H9 (cell line): ENCODE measurements around the gene SPIB. TPM values are rescaled to one million over a fixed set of nuclear protein-coding genes. Genes with fewer than 3 reads are reported as not detected.

Experiments used
- DNase-seq: peaks from one replicate; pipeline ENCODE4 v3.0.0-alpha.2; 2017
- H2AFZ ChIP-seq: one replicate; pipeline ENCODE4 v1.6.1; 2013; ENCODE audit warnings: mild to moderate bottlenecking, low read length, control low read depth, moderate library complexity
- H2AK5ac ChIP-seq: 2 replicates; pipeline ENCODE4 v1.6.1; 2013; ENCODE audit warnings: low read length, control low read depth, mixed read lengths; ENCODE audit not compliant: insufficient read length
- H2BK120ac ChIP-seq: one replicate; pipeline ENCODE4 v1.6.1; 2013; ENCODE audit warnings: low read depth, mild to moderate bottlenecking, low read length, control low read depth, inconsistent platforms; ENCODE audit not compliant: poor library complexity, severe bottlenecking
- H2BK12ac ChIP-seq: 2 replicates; pipeline ENCODE4 v1.6.1; 2013; ENCODE audit warnings: low read length, control low read depth, mixed read lengths, low read depth; ENCODE audit not compliant: insufficient read length
- H2BK15ac ChIP-seq: 2 replicates; pipeline ENCODE4 v1.6.1; 2013; ENCODE audit warnings: low read depth, low read length, control low read depth
- H2BK20ac ChIP-seq: one replicate; pipeline ENCODE4 v1.6.1; 2013; ENCODE audit warnings: low read depth, mild to moderate bottlenecking, low read length, control low read depth, inconsistent platforms; ENCODE audit not compliant: poor library complexity, severe bottlenecking
- H2BK5ac ChIP-seq: 2 replicates; pipeline ENCODE4 v1.6.1; 2013; ENCODE audit warnings: low read length, control low read depth, mixed read lengths; ENCODE audit not compliant: insufficient read length
- H3K14ac ChIP-seq: 2 replicates; pipeline ENCODE4 v1.6.1; 2013; ENCODE audit warnings: low read length, control low read depth; ENCODE audit not compliant: insufficient read depth
- H3K18ac ChIP-seq: 2 replicates; pipeline ENCODE4 v1.6.1; 2013; ENCODE audit warnings: low read depth, mild to moderate bottlenecking, mixed read lengths, low read length, control low read depth; ENCODE audit not compliant: insufficient read length
- H3K23ac ChIP-seq: 2 replicates; pipeline ENCODE4 v1.6.1; 2013; ENCODE audit warnings: low read length, control low read depth, mixed read lengths, low read depth; ENCODE audit not compliant: insufficient read length
- H3K23me2 ChIP-seq: 2 replicates; pipeline ENCODE4 v1.6.1; 2013; ENCODE audit warnings: low read depth, mild to moderate bottlenecking, mixed read lengths, low read length, control low read depth; ENCODE audit not compliant: insufficient read length, poor library complexity, severe bottlenecking
- H3K27ac ChIP-seq: 2 replicates; pipeline ENCODE4 v1.5.1; 2013; ENCODE audit warnings: low read length, control low read depth, mixed read lengths, low read depth; ENCODE audit not compliant: insufficient read length
- H3K27me3 ChIP-seq: 2 replicates; pipeline ENCODE4 v1.6.1; 2013; ENCODE audit warnings: low read length, control low read depth, inconsistent platforms; ENCODE audit not compliant: insufficient read depth
- H3K4ac ChIP-seq: 2 replicates; pipeline ENCODE4 v1.6.1; 2013; ENCODE audit warnings: low read depth, mild to moderate bottlenecking, control low read depth, inconsistent platforms, low read length, moderate library complexity
- H3K4me1 ChIP-seq: 2 replicates; pipeline ENCODE4 v1.6.1; 2013; ENCODE audit warnings: low read length, control low read depth, inconsistent platforms; ENCODE audit not compliant: insufficient read depth
- H3K4me2 ChIP-seq: 2 replicates; pipeline ENCODE4 v1.6.1; 2013; ENCODE audit warnings: low read length, control low read depth, mixed read lengths; ENCODE audit not compliant: insufficient read length, insufficient read depth
- H3K56ac ChIP-seq: 2 replicates; pipeline ENCODE4 v1.6.1; 2013; ENCODE audit warnings: low read depth, mild to moderate bottlenecking, mixed read lengths, low read length, control low read depth; ENCODE audit not compliant: insufficient read length
- H3K79me1 ChIP-seq: 2 replicates; pipeline ENCODE4 v1.6.1; 2013; ENCODE audit warnings: low read depth, mild to moderate bottlenecking, moderate library complexity, low read length, control low read depth, inconsistent platforms; ENCODE audit not compliant: insufficient read depth, poor library complexity, severe bottlenecking
- H3K79me2 ChIP-seq: 2 replicates; pipeline ENCODE4 v1.6.1; 2013; ENCODE audit warnings: low read length, control low read depth, inconsistent platforms; ENCODE audit not compliant: insufficient read depth
- H3K9ac ChIP-seq: 2 replicates; pipeline ENCODE4 v1.6.1; 2013; ENCODE audit warnings: low read length, control low read depth, mixed read lengths; ENCODE audit not compliant: insufficient read length; ENCODE audit errors: extremely low read depth
- H3K9me3 ChIP-seq: one replicate; pipeline ENCODE4 v1.6.1; 2013; ENCODE audit warnings: low read depth, low read length, inconsistent platforms; ENCODE audit not compliant: control insufficient read depth
- H3T11ph ChIP-seq: one replicate; pipeline ENCODE4 v1.6.1; 2013; ENCODE audit warnings: mild to moderate bottlenecking, low read length, control low read depth, inconsistent platforms
- H4K20me1 ChIP-seq: one replicate; pipeline ENCODE4 v1.6.1; 2013; ENCODE audit not compliant: control insufficient read depth, insufficient read length, insufficient read depth
- H4K5ac ChIP-seq: 2 replicates; pipeline ENCODE4 v1.6.1; 2013; ENCODE audit warnings: low read depth, mild to moderate bottlenecking, mixed read lengths, low read length, control low read depth; ENCODE audit not compliant: insufficient read length
- H4K8ac ChIP-seq: replicated peaks from 2 replicates; pipeline ENCODE4 v1.6.1; 2013; ENCODE audit warnings: low read length, control low read depth, mixed read lengths, low read depth; ENCODE audit not compliant: insufficient read length
- H4K91ac ChIP-seq: 2 replicates; pipeline ENCODE4 v1.6.1; 2013; ENCODE audit warnings: low read depth, mild to moderate bottlenecking, moderate library complexity, mixed read lengths, low read length, control low read depth; ENCODE audit not compliant: insufficient read length
- H3K27ac Mint-ChIP-seq, 3 experiments: 2 replicates in 2 of 3; 3 replicates in 1 of 3; pipeline ENCODE4 v1.8.0; 2020 to 2021; ENCODE audit warnings: mixed read lengths in 3 of 3, mild to moderate bottlenecking in 1 of 3, moderate library complexity in 1 of 3
- H3K27me3 Mint-ChIP-seq: 2 replicates; pipeline ENCODE4 v1.8.0; 2021; ENCODE audit warnings: low read depth, mild to moderate bottlenecking, moderate library complexity, mixed read lengths
- H3K36me3 Mint-ChIP-seq, 3 experiments: 2 replicates in 2 of 3; 3 replicates in 1 of 3; pipeline ENCODE4 v1.8.0; 2020 to 2021; ENCODE audit warnings: low read depth in 3 of 3, mixed read lengths in 3 of 3; ENCODE audit not compliant: insufficient read depth in 1 of 3
- H3K4me1 Mint-ChIP-seq, 2 experiments: 2 replicates each; pipeline ENCODE4 v1.8.0; 2020; ENCODE audit warnings: mixed read lengths in 2 of 2
- H3K4me3 Mint-ChIP-seq, 2 experiments: 2 replicates in 1 of 2; 3 replicates in 1 of 2; pipeline ENCODE4 v1.8.0; 2020 to 2021; ENCODE audit warnings: mild to moderate bottlenecking in 2 of 2, mixed read lengths in 2 of 2, moderate library complexity in 1 of 2
- H3K9me3 Mint-ChIP-seq, 2 experiments: 2 replicates in 1 of 2; 3 replicates in 1 of 2; pipeline ENCODE4 v1.8.0; 2020; ENCODE audit warnings: mild to moderate bottlenecking in 2 of 2, mixed read lengths in 2 of 2, moderate library complexity in 1 of 2
- CTCF ChIP-seq: fragments of 200-600 bp; sonication (generic); conservative IDR thresholded peaks from 3 replicates; pipeline ENCODE4 v1.8.0; 2021; ENCODE audit warnings: antibody characterized with exemption, mild to moderate bottlenecking
- whole genome bisulfite sequencing: extraction: QIAGEN DNeasy Blood & Tissue Kit; methylation state at CpG from one replicate; pipeline ENCODE4 v1.1.7; 2013; ENCODE audit warnings: missing lambda C conversion rate, low lambda C conversion rate, mixed read lengths; ENCODE audit not compliant: insufficient read length; ENCODE audit errors: extremely low coverage; 5-methylcytosine and 5-hydroxymethylcytosine counted together
- total RNA-seq: library from RNA; stranded (reverse); gene quantifications from 2 replicates; pipeline ENCODE4 v1.2.1, GENCODE V29; 2021

The SPIB gene
- total RNA-seq, 1 experiment from 2014 or later, result 33.3 TPM

DNA sequence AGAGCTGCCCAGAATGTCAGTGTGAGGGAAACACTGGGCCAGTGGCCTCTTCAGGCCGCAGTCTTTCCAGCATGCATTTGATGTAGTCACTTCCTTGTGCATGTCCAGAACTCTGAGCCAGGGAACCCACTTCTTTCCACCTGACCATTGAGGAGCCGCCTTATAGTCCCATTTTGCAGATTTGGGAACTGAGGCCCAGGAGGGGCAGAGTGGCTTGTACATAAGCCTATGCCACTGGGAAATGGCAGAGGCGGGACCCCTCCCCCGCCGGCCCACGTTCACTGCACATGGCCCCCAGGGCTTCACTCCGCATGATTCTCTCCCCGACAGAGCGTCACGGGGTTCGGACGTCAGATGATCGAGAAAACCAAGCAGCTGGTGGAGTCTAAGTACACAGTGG, 5.6 kb upstream of the SPIB start:
- peaks cover 4 to 9% of the 10 kb centered on the region in 2 experiments; a peak in 3 of 4 replicates for H3K4me1 Mint-ChIP-seq
- H3K4me1 ChIP-seq, result no peaks in the 10 kb centered on the region
- H4K20me1 ChIP-seq, result no peaks in the 10 kb centered on the region
- no peaks in the 10 kb centered on the region for H3K9me3 ChIP-seq
- H3K18ac ChIP-seq, result no peak overlapping the region
- DNase-seq, result no peak
- peaks cover 30 to 57% (median 46%) of the 10 kb centered on the region in 3 experiments for H3K36me3 Mint-ChIP-seq
- no peaks in the 10 kb centered on the region for H3K23me2 ChIP-seq
- no peak overlapping the region for H3K4me3 Mint-ChIP-seq
- no peaks in the 10 kb centered on the region for H3K79me2 ChIP-seq
- no peak overlapping the region for H3K27ac Mint-ChIP-seq
- no peak overlapping the region for H3T11ph ChIP-seq
- no peak overlapping the region for H2BK20ac ChIP-seq
- H3K9ac ChIP-seq, result no peak overlapping the region
- H3K14ac ChIP-seq, result no peak overlapping the region
- H2BK15ac ChIP-seq, result no peak overlapping the region
- H3K4ac ChIP-seq, result no peak overlapping the region
- H2BK120ac ChIP-seq, result no peak overlapping the region
- H4K8ac ChIP-seq, result no peak overlapping the region
- H3K23ac ChIP-seq, result no peak overlapping the region
- no peak overlapping the region for H4K91ac ChIP-seq
- no peak overlapping the region for H4K5ac ChIP-seq
- no CpG with 5 or more reads among the region's 13 CpGs for WGBS
- H2AK5ac ChIP-seq, result no peak overlapping the region
- H3K27me3 ChIP-seq, result no peaks in the 10 kb centered on the region
- no peak overlapping the region for H2AFZ ChIP-seq
- H3K27ac ChIP-seq, result no peak overlapping the region
- H3K4me2 ChIP-seq, result no peak overlapping the region
- H3K9me3 Mint-ChIP-seq, result peaks cover 0 to 2% of the 10 kb centered on the region in 2 experiments; a peak in 1 of 5 replicates
- no peaks in the 10 kb centered on the region; the same call in 1 of the 2 replicates for H3K27me3 Mint-ChIP-seq
- H2BK5ac ChIP-seq, result no peak overlapping the region
- no peak for TF ChIP-seq CTCF
- H3K56ac ChIP-seq, result no peak overlapping the region
- no peaks in the 10 kb centered on the region for H3K79me1 ChIP-seq
- no peak overlapping the region for H2BK12ac ChIP-seq
